ENCODE data around the gene MAP4.

MAP4 gene

DNA sequence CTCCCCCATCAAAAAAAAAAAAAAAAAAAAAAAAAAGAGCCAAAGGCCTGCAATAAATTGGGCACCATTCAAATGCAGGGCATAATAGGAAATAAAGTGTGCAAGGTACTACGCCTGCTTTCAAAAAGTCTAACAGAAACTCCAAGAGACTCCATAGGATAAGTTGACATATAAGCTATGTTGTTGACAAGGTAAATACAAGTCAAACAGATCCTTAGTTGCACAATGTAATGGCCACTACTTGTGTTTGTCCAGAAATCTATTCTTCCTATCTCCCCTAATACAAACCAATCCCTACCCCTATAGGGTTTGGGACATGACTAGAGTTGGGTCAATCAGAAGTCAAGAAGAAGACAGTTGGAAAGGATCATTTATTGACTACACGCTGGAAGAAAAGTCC, 16.0 kb downstream of the MAP4 start:
- H3K4me1 ChIP-seq (ENCODE audit: control insufficient read depth in 2 of 2, insufficient read depth in 2 of 2, low read length in 2 of 2): no peaks in the 10 kb centered on the region
- no peak overlapping the region for H3K27ac ChIP-seq (ENCODE audit: low read depth in 2 of 2, low read length in 2 of 2)
- H3K36me3 ChIP-seq (ENCODE audit: control insufficient read depth in 2 of 2, insufficient read depth in 2 of 2, low read length in 2 of 2): peaks cover 0 to 4% of the 10 kb centered on the region in 2 donors
- H3K9ac ChIP-seq (ENCODE audit: low read depth in 1 of 2, low read length in 2 of 2): no peak overlapping the region
- H3K4me3 ChIP-seq (ENCODE audit: low read length in 2 of 2): no peak overlapping the region
- H3K27me3 ChIP-seq (ENCODE audit: control insufficient read depth in 2 of 2, insufficient read depth in 2 of 2, low read length in 2 of 2): no peaks in the 10 kb centered on the region
- H3K9me3 ChIP-seq (ENCODE audit: control insufficient read depth in 2 of 2, low read length in 2 of 2): no peaks in the 10 kb centered on the region

DNA sequence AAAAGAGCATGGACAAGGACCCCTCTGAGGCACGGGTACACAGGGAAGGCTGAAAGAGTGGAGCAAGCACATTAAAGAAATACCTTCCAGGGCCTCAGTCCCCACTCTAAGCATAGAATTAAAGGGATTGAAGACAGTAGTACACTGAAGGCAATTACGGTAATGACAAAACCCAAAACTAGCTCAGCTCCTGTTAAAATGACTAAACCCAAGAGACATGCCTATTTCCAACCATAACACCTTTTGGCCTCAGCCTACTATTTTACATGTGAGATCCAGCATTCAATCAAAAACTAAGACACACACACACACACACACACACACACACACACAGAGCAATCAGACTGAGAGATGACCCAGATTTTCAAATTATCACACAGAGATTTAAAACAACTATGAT, 19.8 kb downstream of the MAP4 start:
- Histone ChIP-seq H3K36me3 (ENCODE audit: control insufficient read depth in 2 of 2, insufficient read depth in 2 of 2, low read length in 2 of 2) (peaks cover 3 to 4% of the 10 kb centered on the region in 2 donors), H3K27ac (ENCODE audit: low read depth in 2 of 2, low read length in 2 of 2) (no peak overlapping the region), H3K4me3 (ENCODE audit: low read length in 2 of 2) (no peak overlapping the region), H3K4me1 (ENCODE audit: control insufficient read depth in 2 of 2, insufficient read depth in 2 of 2, low read length in 2 of 2) (no peaks in the 10 kb centered on the region), H3K9ac (ENCODE audit: low read depth in 1 of 2, low read length in 2 of 2) (no peak overlapping the region), H3K9me3 (ENCODE audit: control insufficient read depth in 2 of 2, low read length in 2 of 2) (peaks cover 0 to 2% of the 10 kb centered on the region in 2 donors), H3K27me3 (ENCODE audit: control insufficient read depth in 2 of 2, insufficient read depth in 2 of 2, low read length in 2 of 2) (no peaks in the 10 kb centered on the region)

GRCh38 chr3:47994180-47994579, 22.0 kb downstream of the MAP4 start:
- H3K27ac ChIP-seq (ENCODE audit: low read depth in 2 of 2, low read length in 2 of 2): no peak overlapping the region
- no peak overlapping the region for H3K4me3 ChIP-seq (ENCODE audit: low read length in 2 of 2)
- H3K27me3 ChIP-seq (ENCODE audit: control insufficient read depth in 2 of 2, insufficient read depth in 2 of 2, low read length in 2 of 2): no peaks in the 10 kb centered on the region
- H3K4me1 ChIP-seq (ENCODE audit: control insufficient read depth in 2 of 2, insufficient read depth in 2 of 2, low read length in 2 of 2): no peaks in the 10 kb centered on the region
- H3K9ac ChIP-seq (ENCODE audit: low read depth in 1 of 2, low read length in 2 of 2): no peak overlapping the region
- peaks cover 0 to 2% of the 10 kb centered on the region in 2 donors for H3K9me3 ChIP-seq (ENCODE audit: control insufficient read depth in 2 of 2, low read length in 2 of 2)
- peaks cover 3 to 7% of the 10 kb centered on the region in 2 donors for H3K36me3 ChIP-seq (ENCODE audit: control insufficient read depth in 2 of 2, insufficient read depth in 2 of 2, low read length in 2 of 2)

DNA sequence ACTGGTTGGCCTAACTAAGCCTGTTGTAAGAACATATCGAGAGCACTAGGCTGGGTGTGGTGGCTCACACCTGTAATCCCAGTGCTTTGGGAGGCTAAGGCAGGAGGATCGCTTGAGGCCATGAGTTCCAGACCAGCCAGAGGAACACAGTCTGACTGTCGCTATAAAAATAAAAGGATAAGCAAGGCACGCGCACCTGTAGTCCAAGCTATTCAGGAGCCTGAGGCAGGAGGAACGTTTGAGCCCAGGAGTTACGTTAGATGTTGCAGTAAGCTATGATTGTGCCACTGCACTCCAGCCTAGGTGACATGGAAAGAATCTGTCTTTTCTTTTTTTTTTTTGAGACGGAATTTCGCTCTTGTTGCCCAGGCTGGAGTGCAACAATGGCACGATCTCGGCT, 24.9 kb downstream of the MAP4 start:
- H3K36me3 ChIP-seq (ENCODE audit: control insufficient read depth in 2 of 2, insufficient read depth in 2 of 2, low read length in 2 of 2): peaks cover 3 to 9% of the 10 kb centered on the region in 2 donors
- H3K9me3 ChIP-seq (ENCODE audit: control insufficient read depth in 2 of 2, low read length in 2 of 2): peaks cover 0 to 2% of the 10 kb centered on the region in 2 donors
- no peak overlapping the region for H3K9ac ChIP-seq (ENCODE audit: low read depth in 1 of 2, low read length in 2 of 2)
- no peak overlapping the region for H3K4me3 ChIP-seq (ENCODE audit: low read length in 2 of 2)
- H3K27me3 ChIP-seq (ENCODE audit: control insufficient read depth in 2 of 2, insufficient read depth in 2 of 2, low read length in 2 of 2): no peaks in the 10 kb centered on the region
- no peaks in the 10 kb centered on the region for H3K4me1 ChIP-seq (ENCODE audit: control insufficient read depth in 2 of 2, insufficient read depth in 2 of 2, low read length in 2 of 2)
- no peak overlapping the region for H3K27ac ChIP-seq (ENCODE audit: low read depth in 2 of 2, low read length in 2 of 2)

DNA sequence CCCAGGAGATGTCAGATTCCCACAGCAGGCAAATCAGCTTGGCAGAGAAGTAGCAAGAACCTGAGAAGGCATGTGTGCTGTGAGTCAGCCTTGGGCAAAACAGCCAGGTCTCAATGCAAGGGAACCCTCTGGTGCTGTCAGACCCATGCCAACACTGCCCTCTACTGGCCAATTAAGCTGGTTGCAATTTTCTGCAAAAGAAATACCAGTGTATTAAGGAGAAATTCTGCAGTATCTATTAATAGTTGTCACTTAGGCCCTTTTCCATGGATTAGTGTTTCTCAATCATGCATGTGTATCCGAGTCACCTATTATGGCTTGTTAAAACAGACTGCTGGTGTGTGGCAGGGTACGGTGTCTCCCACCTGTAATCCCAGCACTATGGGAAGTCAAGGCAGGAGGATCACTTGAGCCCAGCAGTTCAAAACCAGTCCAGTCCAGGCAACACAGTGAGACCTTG, 26.2 kb downstream of the MAP4 start:
- H3K36me3 ChIP-seq (ENCODE audit: control insufficient read depth in 2 of 2, insufficient read depth in 2 of 2, low read length in 2 of 2): peaks cover 3 to 5% of the 10 kb centered on the region in 2 donors
- no peaks in the 10 kb centered on the region for H3K4me1 ChIP-seq (ENCODE audit: control insufficient read depth in 2 of 2, insufficient read depth in 2 of 2, low read length in 2 of 2)
- H3K4me3 ChIP-seq (ENCODE audit: low read length in 2 of 2): no peak overlapping the region
- H3K9ac ChIP-seq (ENCODE audit: low read depth in 1 of 2, low read length in 2 of 2): no peak overlapping the region
- H3K27me3 ChIP-seq (ENCODE audit: control insufficient read depth in 2 of 2, insufficient read depth in 2 of 2, low read length in 2 of 2): no peaks in the 10 kb centered on the region
- H3K27ac ChIP-seq (ENCODE audit: low read depth in 2 of 2, low read length in 2 of 2): no peak overlapping the region
- peaks cover 0 to 2% of the 10 kb centered on the region in 2 donors for H3K9me3 ChIP-seq (ENCODE audit: control insufficient read depth in 2 of 2, low read length in 2 of 2)

DNA sequence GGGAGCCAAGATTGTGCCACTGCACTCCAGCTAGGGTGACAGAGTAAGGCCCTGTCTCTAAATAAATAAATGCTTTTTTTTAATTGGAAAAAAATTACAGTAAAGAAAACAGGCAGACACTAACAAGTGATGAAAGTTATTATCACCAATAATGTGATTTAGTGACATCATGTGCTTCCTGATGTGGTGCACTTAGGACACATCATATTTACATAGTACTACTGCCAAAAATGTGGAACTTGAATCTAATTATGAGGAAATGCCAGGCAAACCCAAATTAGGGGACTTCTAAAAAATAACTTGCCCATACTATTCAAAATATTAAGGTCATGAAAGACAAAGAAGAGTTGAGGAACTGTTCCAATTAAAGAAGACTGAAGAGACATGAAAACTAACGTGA, 30.8 kb downstream of the MAP4 start:
- Histone ChIP-seq H3K4me3 (ENCODE audit: low read length in 2 of 2) (no peak overlapping the region), H3K9me3 (ENCODE audit: control insufficient read depth in 2 of 2, low read length in 2 of 2) (no peaks in the 10 kb centered on the region), H3K4me1 (ENCODE audit: control insufficient read depth in 2 of 2, insufficient read depth in 2 of 2, low read length in 2 of 2) (no peaks in the 10 kb centered on the region), H3K27me3 (ENCODE audit: control insufficient read depth in 2 of 2, insufficient read depth in 2 of 2, low read length in 2 of 2) (no peaks in the 10 kb centered on the region), H3K27ac (ENCODE audit: low read depth in 2 of 2, low read length in 2 of 2) (no peak overlapping the region), H3K9ac (ENCODE audit: low read depth in 1 of 2, low read length in 2 of 2) (no peak overlapping the region), H3K36me3 (ENCODE audit: control insufficient read depth in 2 of 2, insufficient read depth in 2 of 2, low read length in 2 of 2) (peaks cover 0 to 2% of the 10 kb centered on the region in 2 donors)

GRCh38 chr3:47984075-47984728, 32.0 kb downstream of the MAP4 start:
- no peak overlapping the region for H3K27ac ChIP-seq (ENCODE audit: low read depth in 2 of 2, low read length in 2 of 2)
- no peaks in the 10 kb centered on the region for H3K27me3 ChIP-seq (ENCODE audit: control insufficient read depth in 2 of 2, insufficient read depth in 2 of 2, low read length in 2 of 2)
- no peak overlapping the region for H3K4me3 ChIP-seq (ENCODE audit: low read length in 2 of 2)

GRCh38 chr3:47980795-47981194, 35.4 kb downstream of the MAP4 start:
- no peak overlapping the region for H3K4me3 ChIP-seq (ENCODE audit: low read length in 2 of 2)
- no peak overlapping the region for H3K9ac ChIP-seq (ENCODE audit: low read depth in 1 of 2, low read length in 2 of 2)
- H3K27ac ChIP-seq (ENCODE audit: low read depth in 2 of 2, low read length in 2 of 2): no peak overlapping the region
- H3K36me3 ChIP-seq (ENCODE audit: control insufficient read depth in 2 of 2, insufficient read depth in 2 of 2, low read length in 2 of 2): peaks cover 0 to 3% of the 10 kb centered on the region in 2 donors
- no peaks in the 10 kb centered on the region for H3K4me1 ChIP-seq (ENCODE audit: control insufficient read depth in 2 of 2, insufficient read depth in 2 of 2, low read length in 2 of 2)
- H3K9me3 ChIP-seq (ENCODE audit: control insufficient read depth in 2 of 2, low read length in 2 of 2): no peaks in the 10 kb centered on the region
- H3K27me3 ChIP-seq (ENCODE audit: control insufficient read depth in 2 of 2, insufficient read depth in 2 of 2, low read length in 2 of 2): no peaks in the 10 kb centered on the region

More at GRCh38 chr3:47984075-47984728, 32.0 kb downstream of the MAP4 start:
- Histone ChIP-seq H3K9ac (ENCODE audit: low read depth in 1 of 2, low read length in 2 of 2) (no peak overlapping the region), H3K36me3 (ENCODE audit: control insufficient read depth in 2 of 2, insufficient read depth in 2 of 2, low read length in 2 of 2) (peaks cover 0 to 2% of the 10 kb centered on the region in 2 donors), H3K4me1 (ENCODE audit: control insufficient read depth in 2 of 2, insufficient read depth in 2 of 2, low read length in 2 of 2) (no peaks in the 10 kb centered on the region), H3K9me3 (ENCODE audit: control insufficient read depth in 2 of 2, low read length in 2 of 2) (no peaks in the 10 kb centered on the region)

DNA sequence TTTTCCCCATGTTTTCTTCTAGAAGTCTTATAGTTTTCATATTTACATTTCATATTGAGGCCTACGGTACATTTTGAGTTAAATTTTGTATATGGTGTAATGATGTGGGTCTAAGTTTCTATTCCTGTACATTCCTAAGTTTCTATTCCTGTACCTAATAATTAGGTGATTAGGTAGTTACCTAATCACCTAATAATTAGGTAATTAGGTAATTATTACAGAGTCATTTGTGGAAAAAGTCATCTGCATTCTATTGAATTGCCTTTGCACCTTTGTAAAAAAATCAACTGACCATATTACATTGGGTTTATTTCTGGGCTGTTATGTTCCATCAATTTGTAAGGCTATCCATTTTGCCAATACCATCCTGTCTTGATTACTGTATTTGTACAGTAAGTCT, 37.1 kb downstream of the MAP4 start:
- no peaks in the 10 kb centered on the region for H3K4me1 ChIP-seq (ENCODE audit: control insufficient read depth in 2 of 2, insufficient read depth in 2 of 2, low read length in 2 of 2)
- peaks cover 0 to 3% of the 10 kb centered on the region in 2 donors for H3K36me3 ChIP-seq (ENCODE audit: control insufficient read depth in 2 of 2, insufficient read depth in 2 of 2, low read length in 2 of 2)
- no peaks in the 10 kb centered on the region for H3K9me3 ChIP-seq (ENCODE audit: control insufficient read depth in 2 of 2, low read length in 2 of 2)
- H3K27ac ChIP-seq (ENCODE audit: low read depth in 2 of 2, low read length in 2 of 2): no peak overlapping the region
- H3K4me3 ChIP-seq (ENCODE audit: low read length in 2 of 2): no peak overlapping the region
- no peak overlapping the region for H3K9ac ChIP-seq (ENCODE audit: low read depth in 1 of 2, low read length in 2 of 2)
- no peaks in the 10 kb centered on the region for H3K27me3 ChIP-seq (ENCODE audit: control insufficient read depth in 2 of 2, insufficient read depth in 2 of 2, low read length in 2 of 2)

- Histone ChIP-seq H3K36me3 (ENCODE audit: control insufficient read depth in 2 of 2, insufficient read depth in 2 of 2, low read length in 2 of 2) (peaks cover 0 to 3% of the 10 kb centered on the region in 2 donors), H3K9ac (ENCODE audit: low read depth in 1 of 2, low read length in 2 of 2) (no peak overlapping the region), H3K27ac (ENCODE audit: low read depth in 2 of 2, low read length in 2 of 2) (no peak overlapping the region)
These were observed 37.8 kb downstream of the MAP4 start for GRCh38 chr3:47978386-47978785.

More at GRCh38 chr3:47978386-47978785, 37.8 kb downstream of the MAP4 start:
- no peak overlapping the region for H3K4me3 ChIP-seq (ENCODE audit: low read length in 2 of 2)
- no peaks in the 10 kb centered on the region for H3K9me3 ChIP-seq (ENCODE audit: control insufficient read depth in 2 of 2, low read length in 2 of 2)
- no peaks in the 10 kb centered on the region for H3K27me3 ChIP-seq (ENCODE audit: control insufficient read depth in 2 of 2, insufficient read depth in 2 of 2, low read length in 2 of 2)
- no peaks in the 10 kb centered on the region for H3K4me1 ChIP-seq (ENCODE audit: control insufficient read depth in 2 of 2, insufficient read depth in 2 of 2, low read length in 2 of 2)

All from mucosa of rectum (tissue), 2 donors.